Testis (tissue), 2 donors: ENCODE results near the gene BBX.

Source experiments
- POLR2A ChIP-seq: fragments of 450-650 bp; IDR thresholded peaks from one replicate; pipeline ENCODE4 v1.6.1; 2017; ENCODE audit warnings: antibody characterized with exemption, mild to moderate bottlenecking, moderate library complexity
- TF ChIP-seq, protein P1 (sequence below), 3 experiments: fragments of 450-650 bp in 2 of 3; fragments of 200-600 bp in 1 of 3; sonication (generic) in 1 of 3; IDR thresholded peaks; one replicate each; pipeline ENCODE4 v1.5.1; 2016 to 2019; ENCODE audit warnings: antibody characterized with exemption in 3 of 3, mild to moderate bottlenecking in 2 of 3, moderate library complexity in 1 of 3

DNA sequence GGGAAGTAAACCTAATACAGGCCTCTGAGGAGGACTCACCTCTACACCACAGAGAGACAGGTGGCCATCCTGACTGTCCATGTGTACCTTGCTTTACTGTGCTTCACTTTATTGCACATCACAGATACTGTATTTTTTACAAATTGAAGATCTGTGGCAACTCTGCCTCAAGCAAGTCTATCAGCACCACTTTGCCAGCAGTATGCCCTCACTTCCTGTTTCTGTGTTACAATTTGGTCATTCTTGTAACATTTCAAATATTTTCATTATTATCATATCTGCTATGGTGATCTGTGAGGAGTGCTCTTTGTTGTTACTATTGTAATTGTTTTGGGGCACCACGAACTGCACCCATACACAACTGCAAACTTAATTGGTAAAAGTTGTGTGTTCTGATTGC lies 78.0 kb downstream of the BBX start:
- TF ChIP-seq, protein P1, sequence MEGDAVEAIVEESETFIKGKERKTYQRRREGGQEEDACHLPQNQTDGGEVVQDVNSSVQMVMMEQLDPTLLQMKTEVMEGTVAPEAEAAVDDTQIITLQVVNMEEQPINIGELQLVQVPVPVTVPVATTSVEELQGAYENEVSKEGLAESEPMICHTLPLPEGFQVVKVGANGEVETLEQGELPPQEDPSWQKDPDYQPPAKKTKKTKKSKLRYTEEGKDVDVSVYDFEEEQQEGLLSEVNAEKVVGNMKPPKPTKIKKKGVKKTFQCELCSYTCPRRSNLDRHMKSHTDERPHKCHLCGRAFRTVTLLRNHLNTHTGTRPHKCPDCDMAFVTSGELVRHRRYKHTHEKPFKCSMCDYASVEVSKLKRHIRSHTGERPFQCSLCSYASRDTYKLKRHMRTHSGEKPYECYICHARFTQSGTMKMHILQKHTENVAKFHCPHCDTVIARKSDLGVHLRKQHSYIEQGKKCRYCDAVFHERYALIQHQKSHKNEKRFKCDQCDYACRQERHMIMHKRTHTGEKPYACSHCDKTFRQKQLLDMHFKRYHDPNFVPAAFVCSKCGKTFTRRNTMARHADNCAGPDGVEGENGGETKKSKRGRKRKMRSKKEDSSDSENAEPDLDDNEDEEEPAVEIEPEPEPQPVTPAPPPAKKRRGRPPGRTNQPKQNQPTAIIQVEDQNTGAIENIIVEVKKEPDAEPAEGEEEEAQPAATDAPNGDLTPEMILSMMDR (IDR thresholded peaks at IDR 0.05) = no peak
- no peak for TF ChIP-seq POLR2A
